ENCODE results near the gene MYO5B.

MYO5B gene

GRCh38 chr18:49999128-49999527 is 195.8 kb downstream of the MYO5B start:
- no peak for DNase-seq (ENCODE audit: low read depth, low spot score)
- H3K4me3 ChIP-seq (ENCODE audit: low read depth, low read length), result no peak overlapping the region
- ChIA-PET POLR2A (no interaction called here), CTCF (no interaction called here)
- TF ChIP-seq CTCF (IDR thresholded peaks at IDR 0.05; ENCODE audit: insufficient read depth, low read length, missing control alignments), result no peak

- H3K4me3 ChIP-seq (ENCODE audit: low read depth, low read length), result no peak overlapping the region
- no peak for DNase-seq (ENCODE audit: low read depth, low spot score)
- ChIA-PET POLR2A (no interaction called here), CTCF (no interaction called here)
- no peak for TF ChIP-seq CTCF (IDR thresholded peaks at IDR 0.05; ENCODE audit: insufficient read depth, low read length, missing control alignments)
These were observed 197.4 kb downstream of the MYO5B start for GRCh38 chr18:49997558-49997957.

- no peak overlapping the region for H3K4me3 ChIP-seq (ENCODE audit: low read depth, low read length)
- no peak for TF ChIP-seq CTCF (IDR thresholded peaks at IDR 0.05; ENCODE audit: insufficient read depth, low read length, missing control alignments)
- DNase-seq (ENCODE audit: low read depth, low spot score), result no peak
- CTCF ChIA-PET, result no interaction called here
- POLR2A ChIA-PET, result no interaction called here
These were observed 200.5 kb downstream of the MYO5B start for GRCh38 chr18:49994410-49994809.

GRCh38 chr18:49993299-49993698 is 201.6 kb downstream of the MYO5B start:
- no peak for DNase-seq (ENCODE audit: low read depth, low spot score)
- ChIA-PET POLR2A (no interaction called here), CTCF (no interaction called here)
- no peak for TF ChIP-seq CTCF (IDR thresholded peaks at IDR 0.05; ENCODE audit: insufficient read depth, low read length, missing control alignments)
- H3K4me3 ChIP-seq (ENCODE audit: low read depth, low read length), result no peak overlapping the region

- DNase-seq (ENCODE audit: low read depth, low spot score), result no peak
- CTCF ChIA-PET, result no interaction called here
- no peak for TF ChIP-seq CTCF (IDR thresholded peaks at IDR 0.05; ENCODE audit: insufficient read depth, low read length, missing control alignments)
- no peak overlapping the region for H3K4me3 ChIP-seq (ENCODE audit: low read depth, low read length)
- POLR2A ChIA-PET, result no interaction called here
These were observed 206.2 kb downstream of the MYO5B start for GRCh38 chr18:49988733-49989132.

GRCh38 chr18:49988101-49988500 is 206.8 kb downstream of the MYO5B start:
- no peak overlapping the region for H3K4me3 ChIP-seq (ENCODE audit: low read depth, low read length)
- TF ChIP-seq CTCF (IDR thresholded peaks at IDR 0.05; ENCODE audit: insufficient read depth, low read length, missing control alignments), result no peak
- CTCF ChIA-PET, result no interaction called here

More at GRCh38 chr18:49988101-49988500, 206.8 kb downstream of the MYO5B start:
- DNase-seq (ENCODE audit: low read depth, low spot score), result no peak
- POLR2A ChIA-PET, result no interaction called here
